Measurements from ENCODE around the gene BTLA.

DNA sequence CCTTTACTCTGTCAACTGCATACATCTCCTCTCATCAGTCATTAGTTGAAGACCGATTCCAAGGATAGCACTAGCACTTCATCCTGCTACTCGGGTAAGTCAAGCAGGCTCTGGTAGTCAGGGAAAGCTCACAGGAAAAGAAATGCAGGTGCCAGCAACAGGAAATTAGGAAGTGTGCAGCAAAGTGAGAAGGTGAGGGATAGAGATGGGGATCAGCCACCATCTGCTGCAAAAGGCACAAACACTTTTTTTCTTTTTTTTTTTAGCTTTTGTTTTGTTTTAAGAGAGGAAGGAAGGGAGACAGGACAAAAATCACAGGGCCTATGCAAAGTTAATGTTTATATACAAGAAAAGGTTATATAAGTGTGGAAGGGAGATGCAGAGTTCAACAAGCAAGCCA, 9.0 kb upstream of the BTLA start:
- TF ChIP-seq, protein P1, sequence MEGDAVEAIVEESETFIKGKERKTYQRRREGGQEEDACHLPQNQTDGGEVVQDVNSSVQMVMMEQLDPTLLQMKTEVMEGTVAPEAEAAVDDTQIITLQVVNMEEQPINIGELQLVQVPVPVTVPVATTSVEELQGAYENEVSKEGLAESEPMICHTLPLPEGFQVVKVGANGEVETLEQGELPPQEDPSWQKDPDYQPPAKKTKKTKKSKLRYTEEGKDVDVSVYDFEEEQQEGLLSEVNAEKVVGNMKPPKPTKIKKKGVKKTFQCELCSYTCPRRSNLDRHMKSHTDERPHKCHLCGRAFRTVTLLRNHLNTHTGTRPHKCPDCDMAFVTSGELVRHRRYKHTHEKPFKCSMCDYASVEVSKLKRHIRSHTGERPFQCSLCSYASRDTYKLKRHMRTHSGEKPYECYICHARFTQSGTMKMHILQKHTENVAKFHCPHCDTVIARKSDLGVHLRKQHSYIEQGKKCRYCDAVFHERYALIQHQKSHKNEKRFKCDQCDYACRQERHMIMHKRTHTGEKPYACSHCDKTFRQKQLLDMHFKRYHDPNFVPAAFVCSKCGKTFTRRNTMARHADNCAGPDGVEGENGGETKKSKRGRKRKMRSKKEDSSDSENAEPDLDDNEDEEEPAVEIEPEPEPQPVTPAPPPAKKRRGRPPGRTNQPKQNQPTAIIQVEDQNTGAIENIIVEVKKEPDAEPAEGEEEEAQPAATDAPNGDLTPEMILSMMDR (IDR thresholded peaks at IDR 0.05) = no peak
- TF ChIP-seq EZH2phosphoT487 (IDR thresholded peaks at IDR 0.05) = no peak
